Omental fat pad (tissue), 4 donors: ENCODE results near the gene OXSR1. TPM values are rescaled to one million over a fixed set of nuclear protein-coding genes. Genes with fewer than 3 reads are reported as not detected.

Experiments used
- ATAC-seq: fragments of 150-250 bp; one replicate; pipeline ENCODE4 v1.9.1; 2016; ENCODE audit warnings: mild to moderate bottlenecking, moderate library complexity; ENCODE audit not compliant: low FRiP score
- DNase-seq: peaks from one replicate; pipeline ENCODE4 v3.0.0-alpha.2; 2019; ENCODE audit warnings: low spot score
- CTCF ChIP-seq, 3 donors: fragments of 450-650 bp; IDR thresholded peaks; one replicate each; pipeline ENCODE4 v1.5.1; 2016 to 2017; ENCODE audit warnings: antibody characterized with exemption in 3 of 3, mild to moderate bottlenecking in 3 of 3, moderate library complexity in 2 of 3
- total RNA-seq, 4 donors: library from RNA; depleted of rRNA; stranded (reverse); fragments of >200 nt; gene quantifications; one replicate each; pipeline ENCODE4 v1.1.0, GENCODE V29; 2016

OXSR1 gene
- total RNA-seq, 4 donors from 2014 or later: 29.8 to 51.7 (median 45.5) TPM

- ATAC-seq (no peak), DNase-seq (no peak)
- no peak for TF ChIP-seq CTCF (IDR thresholded peaks at IDR 0.05)
These were observed 17.9 kb upstream of the OXSR1 start for GRCh38 chr3:38147421-38147820.

GRCh38 chr3:38148311-38148882, 16.9 kb upstream of the OXSR1 start:
- ATAC-seq (no peak), DNase-seq (no peak)
- no peak for TF ChIP-seq CTCF (IDR thresholded peaks at IDR 0.05)

- ATAC-seq (no peak), DNase-seq (no peak)
- TF ChIP-seq CTCF (IDR thresholded peaks at IDR 0.05): no peak
These were observed 15.6 kb upstream of the OXSR1 start for GRCh38 chr3:38149708-38150107.

- no peak for TF ChIP-seq CTCF (IDR thresholded peaks at IDR 0.05)
- ATAC-seq (no peak), DNase-seq (no peak)
These were observed 14.4 kb upstream of the OXSR1 start for GRCh38 chr3:38150780-38151528.

- no peak for TF ChIP-seq CTCF (IDR thresholded peaks at IDR 0.05)
- ATAC-seq (no peak), DNase-seq (no peak)
These were observed 13.6 kb upstream of the OXSR1 start for GRCh38 chr3:38151667-38152265.

- no peak for TF ChIP-seq CTCF (IDR thresholded peaks at IDR 0.05)
- DNase-seq (no peak), ATAC-seq (no peak)
These were observed 12.7 kb upstream of the OXSR1 start for GRCh38 chr3:38152609-38153008.
